Skeletal muscle satellite cell (primary cell): ENCODE data around the gene CDYL2.

Experiments
- H3K27me3 ChIP-seq: 2 replicates; pipeline ENCODE4 v1.7.0; 2013; ENCODE audit warnings: low read length; ENCODE audit not compliant: control insufficient read depth, insufficient read depth
- H3K36me3 ChIP-seq: 2 replicates; pipeline ENCODE4 v1.7.0; 2013; ENCODE audit warnings: mild to moderate bottlenecking, control low read depth, low read length; ENCODE audit not compliant: insufficient read depth
- H3K4me1 ChIP-seq: 2 replicates; pipeline ENCODE4 v1.7.0; 2013; ENCODE audit warnings: low read length; ENCODE audit not compliant: control insufficient read depth, insufficient read depth
- H3K4me2 ChIP-seq: 2 replicates; pipeline ENCODE4 v1.7.0; 2013; ENCODE audit warnings: mild to moderate bottlenecking, low read length
- H3K4me3 ChIP-seq: 2 replicates; pipeline ENCODE4 v1.7.0; 2013; ENCODE audit warnings: low read length
- H3K9ac ChIP-seq: 2 replicates; pipeline ENCODE4 v1.7.0; 2013; ENCODE audit warnings: mild to moderate bottlenecking, low read depth, low read length, moderate library complexity
- H3K9me3 ChIP-seq: replicated peaks from 2 replicates; pipeline ENCODE4 v1.7.0; 2013; ENCODE audit warnings: mild to moderate bottlenecking, control low read depth, low read length

Gene CDYL2

DNA sequence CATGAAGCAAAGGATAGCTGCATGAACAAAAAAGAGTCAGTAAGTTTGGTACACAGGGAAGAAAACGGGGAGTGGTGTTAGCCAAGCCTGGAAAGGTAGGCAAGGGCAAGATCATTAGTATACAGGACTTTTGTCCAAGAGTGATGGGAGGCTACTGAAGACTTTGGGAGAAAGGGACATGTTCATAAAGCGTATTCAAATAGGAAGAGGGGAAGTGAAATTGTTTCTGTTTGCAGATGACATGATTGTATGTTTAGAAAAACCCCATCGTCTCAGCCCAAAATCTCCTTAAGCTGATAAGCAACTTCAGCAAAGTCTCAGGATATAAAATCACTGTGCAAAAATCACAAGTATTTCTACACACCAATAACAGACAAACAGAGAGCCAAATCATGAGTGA, 19.4 kb downstream of the CDYL2 start:
- Histone ChIP-seq H3K9me3 (no peaks in the 10 kb centered on the region), H3K9ac (no peak overlapping the region), H3K4me1 (peaks cover 7% of the 10 kb centered on the region), H3K36me3 (no peaks in the 10 kb centered on the region), H3K4me3 (no peak overlapping the region), H3K4me2 (no peak overlapping the region), H3K27me3 (no peaks in the 10 kb centered on the region)

DNA sequence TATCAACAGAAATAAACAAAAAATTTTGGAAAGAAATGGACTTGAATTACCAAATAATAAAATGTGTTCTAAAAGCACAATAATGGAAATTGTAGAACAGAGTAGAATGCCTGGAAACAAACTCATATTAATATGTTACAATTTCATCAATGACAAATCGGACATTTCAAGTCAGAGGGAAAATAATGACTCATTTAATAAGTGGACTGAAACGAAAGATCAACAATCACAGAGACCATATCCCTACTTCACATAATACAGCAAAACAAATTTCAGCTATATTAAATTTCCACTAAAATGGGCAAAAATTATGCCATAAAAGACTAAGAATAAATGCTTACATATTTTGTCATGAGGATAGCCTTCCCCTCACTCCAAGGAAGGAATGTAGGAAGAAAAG, 25.7 kb downstream of the CDYL2 start:
- peak overlapping the region; percentile 7 for H3K9ac ChIP-seq
- peak overlapping the region; percentile 32 for H3K4me2 ChIP-seq
- H3K27me3 ChIP-seq = no peaks in the 10 kb centered on the region
- H3K4me3 ChIP-seq = no peak overlapping the region
- no peaks in the 10 kb centered on the region for H3K36me3 ChIP-seq
- H3K9me3 ChIP-seq = no peaks in the 10 kb centered on the region
- peaks cover 10% of the 10 kb centered on the region for H3K4me1 ChIP-seq

GRCh38 chr16:80776856-80777255, 27.5 kb downstream of the CDYL2 start:
- no peaks in the 10 kb centered on the region for H3K27me3 ChIP-seq
- no peaks in the 10 kb centered on the region for H3K36me3 ChIP-seq
- H3K9me3 ChIP-seq = no peaks in the 10 kb centered on the region
- no peak overlapping the region for H3K4me3 ChIP-seq
- H3K4me1 ChIP-seq = peaks cover 10% of the 10 kb centered on the region
- H3K9ac ChIP-seq = no peak overlapping the region
- H3K4me2 ChIP-seq = no peak overlapping the region

GRCh38 chr16:80775450-80775849, 28.9 kb downstream of the CDYL2 start:
- Histone ChIP-seq H3K4me3 (no peak overlapping the region), H3K4me2 (no peak overlapping the region), H3K9me3 (no peaks in the 10 kb centered on the region), H3K27me3 (no peaks in the 10 kb centered on the region), H3K4me1 (peaks cover 10% of the 10 kb centered on the region), H3K36me3 (no peaks in the 10 kb centered on the region), H3K9ac (no peak overlapping the region)

GRCh38 chr16:80766798-80767197, 37.6 kb downstream of the CDYL2 start:
- H3K4me3 ChIP-seq = no peak overlapping the region
- H3K4me2 ChIP-seq = no peak overlapping the region
- no peaks in the 10 kb centered on the region for H3K36me3 ChIP-seq
- H3K27me3 ChIP-seq = no peaks in the 10 kb centered on the region
- H3K9ac ChIP-seq = no peak overlapping the region
- no peaks in the 10 kb centered on the region for H3K4me1 ChIP-seq
- H3K9me3 ChIP-seq = no peaks in the 10 kb centered on the region

DNA sequence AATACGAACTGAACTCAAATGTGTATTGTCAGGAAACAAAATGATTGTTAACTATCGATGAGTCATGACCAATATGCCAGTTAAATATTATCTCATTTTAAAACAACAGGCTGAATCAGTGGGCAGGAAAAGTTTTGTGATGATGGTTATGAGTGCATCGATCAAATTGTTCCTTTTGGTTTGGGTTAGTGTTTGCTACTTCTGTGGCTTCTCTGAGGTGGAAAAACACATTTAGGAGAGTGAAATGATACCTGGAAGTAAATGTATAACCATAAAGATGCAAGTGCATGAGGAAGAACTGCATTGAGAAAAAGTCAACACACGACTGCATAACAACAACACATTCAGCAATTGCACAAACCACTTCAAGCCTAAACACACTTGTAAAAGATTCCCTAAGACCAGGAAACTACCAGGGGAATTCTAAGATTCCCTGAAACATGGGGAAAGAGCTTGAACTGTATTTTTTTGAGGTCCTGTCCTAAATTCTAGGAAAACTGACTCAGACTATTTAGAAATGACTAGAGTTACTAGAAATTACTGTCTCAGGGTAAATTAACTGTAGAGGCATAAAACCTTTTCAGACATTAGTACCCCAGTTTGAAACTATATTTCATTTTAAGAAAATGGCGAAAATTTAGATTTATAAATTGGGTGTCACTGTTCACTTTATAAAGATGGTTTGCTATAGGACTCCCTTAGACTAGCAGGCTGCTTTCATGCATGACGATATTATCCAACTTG, 44.8 kb downstream of the CDYL2 start:
- Histone ChIP-seq H3K36me3 (no peaks in the 10 kb centered on the region), H3K9me3 (no peaks in the 10 kb centered on the region), H3K4me1 (peaks cover 7% of the 10 kb centered on the region), H3K27me3 (no peaks in the 10 kb centered on the region), H3K4me2 (no peak overlapping the region), H3K9ac (no peak overlapping the region), H3K4me3 (no peak overlapping the region)

- Histone ChIP-seq H3K4me2 (no peak overlapping the region), H3K36me3 (no peaks in the 10 kb centered on the region), H3K27me3 (no peaks in the 10 kb centered on the region), H3K9ac (no peak overlapping the region), H3K9me3 (no peaks in the 10 kb centered on the region), H3K4me1 (peaks cover 11% of the 10 kb centered on the region), H3K4me3 (no peak overlapping the region)
Measured at GRCh38 chr16:80754476-80754875, 49.9 kb downstream of the CDYL2 start.

- H3K9me3 ChIP-seq = no peaks in the 10 kb centered on the region
- no peaks in the 10 kb centered on the region for H3K27me3 ChIP-seq
- H3K4me3 ChIP-seq = no peak overlapping the region
- H3K9ac ChIP-seq = no peak overlapping the region
- H3K4me2 ChIP-seq = no peak overlapping the region
- H3K4me1 ChIP-seq = peaks cover 7% of the 10 kb centered on the region
- no peaks in the 10 kb centered on the region for H3K36me3 ChIP-seq
Measured at GRCh38 chr16:80752541-80752940, 51.9 kb downstream of the CDYL2 start.

DNA sequence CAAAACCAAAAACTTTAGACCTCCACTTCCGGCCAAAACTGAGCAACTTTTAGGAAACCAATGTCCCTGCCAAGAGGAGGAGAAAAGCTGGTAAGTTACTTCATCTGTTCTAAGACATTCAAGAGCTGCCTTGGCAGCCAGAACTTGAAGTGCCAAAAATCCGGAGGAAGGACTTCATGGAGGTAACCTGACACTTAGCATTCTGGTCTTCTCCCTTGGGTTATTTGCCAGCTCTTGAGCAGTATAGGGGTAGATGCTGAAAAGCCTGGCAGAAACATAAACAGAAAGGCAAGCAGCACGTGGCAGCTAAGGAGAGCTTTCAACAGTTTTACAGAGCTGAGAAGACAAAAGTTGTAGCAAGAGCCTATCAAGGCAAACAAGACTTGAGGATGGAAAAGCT, 53.2 kb downstream of the CDYL2 start:
- Histone ChIP-seq H3K4me2 (peak overlapping the region; percentile 60), H3K9me3 (no peaks in the 10 kb centered on the region), H3K4me3 (no peak overlapping the region), H3K27me3 (no peaks in the 10 kb centered on the region), H3K36me3 (no peaks in the 10 kb centered on the region), H3K4me1 (peaks cover 7% of the 10 kb centered on the region), H3K9ac (no peak overlapping the region)

DNA sequence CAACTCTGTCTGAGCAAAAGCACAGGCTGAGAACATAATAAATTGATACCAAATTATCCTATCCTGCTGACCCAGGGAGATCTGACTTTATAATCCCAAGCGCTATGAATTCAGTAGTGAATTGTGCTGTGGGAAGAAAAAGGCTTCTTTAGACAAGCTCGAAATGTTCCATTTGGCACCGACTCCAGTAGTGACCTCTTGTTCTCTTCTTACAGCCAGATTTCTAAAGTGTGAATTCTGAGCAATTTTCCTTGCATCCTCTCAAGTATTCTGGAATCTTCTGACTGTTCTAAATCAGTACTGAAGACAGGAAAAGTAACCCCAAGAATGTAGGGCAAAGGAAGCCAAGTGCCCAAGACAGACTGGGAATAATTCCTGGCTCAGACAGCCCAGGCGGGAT, 58.2 kb downstream of the CDYL2 start:
- peaks cover 4% of the 10 kb centered on the region for H3K4me1 ChIP-seq
- no peaks in the 10 kb centered on the region for H3K27me3 ChIP-seq
- H3K4me2 ChIP-seq = no peak overlapping the region
- no peak overlapping the region for H3K4me3 ChIP-seq
- no peak overlapping the region for H3K9ac ChIP-seq
- H3K9me3 ChIP-seq = no peaks in the 10 kb centered on the region
- H3K36me3 ChIP-seq = no peaks in the 10 kb centered on the region

DNA sequence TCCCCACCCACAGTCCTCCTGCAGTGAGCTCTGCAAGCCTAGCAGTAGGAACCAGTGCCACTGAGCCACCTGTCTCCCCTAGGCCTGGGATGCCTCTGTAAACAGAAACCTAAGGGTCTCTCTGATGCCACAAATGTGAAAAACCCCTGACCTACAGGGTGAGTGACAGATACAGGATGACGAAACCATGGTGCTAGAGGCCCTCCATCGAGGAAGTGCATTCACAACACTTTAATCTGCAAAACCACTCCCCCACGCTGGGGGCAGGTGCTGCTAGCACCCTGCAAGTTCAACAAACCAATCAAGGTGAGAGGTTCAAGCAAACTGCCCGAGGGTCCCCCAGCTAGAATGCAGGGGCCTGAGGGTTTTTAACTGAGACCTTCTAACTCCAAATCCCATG, 59.5 kb downstream of the CDYL2 start:
- Histone ChIP-seq H3K4me1 (no peaks in the 10 kb centered on the region), H3K9ac (no peak overlapping the region), H3K4me2 (no peak overlapping the region), H3K36me3 (no peaks in the 10 kb centered on the region), H3K9me3 (no peaks in the 10 kb centered on the region), H3K4me3 (no peak overlapping the region), H3K27me3 (no peaks in the 10 kb centered on the region)

GRCh38 chr16:80743772-80744171, 60.6 kb downstream of the CDYL2 start:
- Histone ChIP-seq H3K27me3 (no peaks in the 10 kb centered on the region), H3K4me1 (no peaks in the 10 kb centered on the region), H3K9me3 (no peaks in the 10 kb centered on the region), H3K4me3 (no peak overlapping the region), H3K36me3 (no peaks in the 10 kb centered on the region), H3K9ac (no peak overlapping the region), H3K4me2 (no peak overlapping the region)
